ENCODE data around the gene TCP11L1. TPM values are rescaled to one million over a fixed set of nuclear protein-coding genes. Genes with fewer than 3 reads are reported as not detected.

Gene TCP11L1
- total RNA-seq, 1 experiment from 2014 or later: 22.8 TPM

DNA sequence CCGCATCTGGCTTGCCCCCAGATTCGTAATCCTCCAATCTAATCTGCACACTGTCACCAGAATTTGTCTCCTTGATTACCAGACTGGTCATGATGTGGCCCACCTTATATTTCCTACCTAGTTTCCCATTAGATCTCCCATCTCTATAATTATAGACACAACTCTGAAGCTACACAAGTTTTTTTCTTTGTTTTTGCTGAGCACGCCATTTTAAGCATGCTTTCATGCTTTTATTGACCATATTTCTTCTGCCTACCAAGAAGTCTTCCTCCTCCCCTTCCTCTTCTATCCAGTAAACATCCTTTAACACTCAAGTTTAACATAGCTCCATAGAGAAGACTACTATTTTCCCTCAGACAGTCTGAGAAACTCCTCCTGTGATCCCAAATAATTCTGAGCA, 47.9 kb upstream of the TCP11L1 start:
- intact Hi-C loops (cut with micrococcal nuclease; ENCODE audit: unreplicated experiment): no loop called here
- BruUV-seq (replicated peaks): no TSS peak
- Mint-ChIP-seq H3K36me3 (ENCODE audit: insufficient read depth, unreplicated experiment) (no peaks in the 10 kb centered on the region), H3K4me1 (ENCODE audit: low read depth, unreplicated experiment) (peaks cover 6% of the 10 kb centered on the region), H3K27me3 (ENCODE audit: insufficient read depth, unreplicated experiment) (no peaks in the 10 kb centered on the region), H3K27ac (ENCODE audit: unreplicated experiment) (no peak overlapping the region), H3K9me3 (ENCODE audit: unreplicated experiment) (peaks cover 15% of the 10 kb centered on the region), H3K4me3 (ENCODE audit: unreplicated experiment) (no peak overlapping the region)
- Histone ChIP-seq H3K4me3 (ENCODE audit: low read depth, low read length) (no peak overlapping the region), H3K9me3 (0 out of 2 replicates have a peak, but pooled peaks cover 13% of the 10 kb centered on the region), H3K36me3 (ENCODE audit: control insufficient read depth, insufficient read depth, low read length) (no peaks in the 10 kb centered on the region), H3K4me1 (0 out of 2 replicates have a peak, but pooled peaks cover 11% of the 10 kb centered on the region), H3K27me3 (replicated peaks; ENCODE audit: control insufficient read depth, insufficient read depth, low read length) (no peaks in the 10 kb centered on the region)
- TF ChIP-seq, protein P1, sequence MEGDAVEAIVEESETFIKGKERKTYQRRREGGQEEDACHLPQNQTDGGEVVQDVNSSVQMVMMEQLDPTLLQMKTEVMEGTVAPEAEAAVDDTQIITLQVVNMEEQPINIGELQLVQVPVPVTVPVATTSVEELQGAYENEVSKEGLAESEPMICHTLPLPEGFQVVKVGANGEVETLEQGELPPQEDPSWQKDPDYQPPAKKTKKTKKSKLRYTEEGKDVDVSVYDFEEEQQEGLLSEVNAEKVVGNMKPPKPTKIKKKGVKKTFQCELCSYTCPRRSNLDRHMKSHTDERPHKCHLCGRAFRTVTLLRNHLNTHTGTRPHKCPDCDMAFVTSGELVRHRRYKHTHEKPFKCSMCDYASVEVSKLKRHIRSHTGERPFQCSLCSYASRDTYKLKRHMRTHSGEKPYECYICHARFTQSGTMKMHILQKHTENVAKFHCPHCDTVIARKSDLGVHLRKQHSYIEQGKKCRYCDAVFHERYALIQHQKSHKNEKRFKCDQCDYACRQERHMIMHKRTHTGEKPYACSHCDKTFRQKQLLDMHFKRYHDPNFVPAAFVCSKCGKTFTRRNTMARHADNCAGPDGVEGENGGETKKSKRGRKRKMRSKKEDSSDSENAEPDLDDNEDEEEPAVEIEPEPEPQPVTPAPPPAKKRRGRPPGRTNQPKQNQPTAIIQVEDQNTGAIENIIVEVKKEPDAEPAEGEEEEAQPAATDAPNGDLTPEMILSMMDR (IDR thresholded peaks at IDR 0.05; ENCODE audit: insufficient read depth in 1 of 2, low read depth in 1 of 2, low read length in 1 of 2, severe bottlenecking in 1 of 2, unreplicated experiment in 1 of 2): no peak
- ChIA-PET POLR2A (no interaction called here), CTCF (no interaction called here)
- DNase-seq: no peak

GRCh38 chr11:32991898-32992297, 47.5 kb upstream of the TCP11L1 start:
- no peaks in the 10 kb centered on the region for H3K36me3 Mint-ChIP-seq (ENCODE audit: insufficient read depth, unreplicated experiment)
- Histone ChIP-seq H3K27me3 (replicated peaks; ENCODE audit: control insufficient read depth, insufficient read depth, low read length) (no peaks in the 10 kb centered on the region), H3K36me3 (ENCODE audit: control insufficient read depth, insufficient read depth, low read length) (no peaks in the 10 kb centered on the region), H3K9me3 (0 out of 2 replicates have a peak, but pooled peaks cover 13% of the 10 kb centered on the region), H3K4me1 (0 out of 2 replicates have a peak, but pooled peaks cover 11% of the 10 kb centered on the region), H3K4me3 (ENCODE audit: low read depth, low read length) (no peak overlapping the region)
- POLR2A ChIA-PET: no interaction called here
- peaks cover 6% of the 10 kb centered on the region for H3K4me1 Mint-ChIP-seq (ENCODE audit: low read depth, unreplicated experiment)
- peaks cover 4% of the 10 kb centered on the region for H3K27me3 Mint-ChIP-seq (ENCODE audit: insufficient read depth, unreplicated experiment)
- intact Hi-C loops (cut with micrococcal nuclease; ENCODE audit: unreplicated experiment): no loop called here
- peaks cover 15% of the 10 kb centered on the region for H3K9me3 Mint-ChIP-seq (ENCODE audit: unreplicated experiment)
- no peak overlapping the region for H3K4me3 Mint-ChIP-seq (ENCODE audit: unreplicated experiment)
- DNase-seq: no peak
- H3K27ac Mint-ChIP-seq (ENCODE audit: unreplicated experiment): no peak overlapping the region
- TF ChIP-seq, protein P1 (IDR thresholded peaks at IDR 0.05; ENCODE audit: insufficient read depth in 1 of 2, low read depth in 1 of 2, low read length in 1 of 2, severe bottlenecking in 1 of 2, unreplicated experiment in 1 of 2): no peak
- no TSS peak for BruUV-seq (replicated peaks)
- CTCF ChIA-PET: no interaction called here

GRCh38 chr11:33000181-33000580, 39.2 kb upstream of the TCP11L1 start:
- H3K9me3 Mint-ChIP-seq (ENCODE audit: unreplicated experiment): peaks cover 20% of the 10 kb centered on the region
- peaks cover 7% of the 10 kb centered on the region; the same call in 1 of the 2 replicates for H3K9me3 ChIP-seq
- no peak overlapping the region for H3K4me3 Mint-ChIP-seq (ENCODE audit: unreplicated experiment)
- H3K27me3 ChIP-seq (replicated peaks; ENCODE audit: control insufficient read depth, insufficient read depth, low read length): no peaks in the 10 kb centered on the region
- BruUV-seq (replicated peaks): no TSS peak
- peaks cover 6% of the 10 kb centered on the region; the same call in 1 of the 2 replicates for H3K4me1 ChIP-seq
- ChIA-PET CTCF (no interaction called here), POLR2A (no interaction called here)
- no peak overlapping the region for H3K4me3 ChIP-seq (ENCODE audit: low read depth, low read length)
- H3K36me3 Mint-ChIP-seq (ENCODE audit: insufficient read depth, unreplicated experiment): no peaks in the 10 kb centered on the region
- H3K27me3 Mint-ChIP-seq (ENCODE audit: insufficient read depth, unreplicated experiment): peaks cover 4% of the 10 kb centered on the region
- DNase-seq: no peak
- TF ChIP-seq, protein P1 (IDR thresholded peaks at IDR 0.05; ENCODE audit: insufficient read depth in 1 of 2, low read depth in 1 of 2, low read length in 1 of 2, severe bottlenecking in 1 of 2, unreplicated experiment in 1 of 2): no peak
- no peak overlapping the region for H3K27ac Mint-ChIP-seq (ENCODE audit: unreplicated experiment)
- no peaks in the 10 kb centered on the region for H3K4me1 Mint-ChIP-seq (ENCODE audit: low read depth, unreplicated experiment)
- no peaks in the 10 kb centered on the region for H3K36me3 ChIP-seq (ENCODE audit: control insufficient read depth, insufficient read depth, low read length)
- intact Hi-C loops (cut with micrococcal nuclease; ENCODE audit: unreplicated experiment): no loop called here

Data from Caco-2 (cell line).